ENCODE results near the gene GSN.

Gene GSN

GRCh38 chr9:121259935-121260334 is 8.0 kb upstream of the GSN start:
- Histone ChIP-seq H3K4me3 (no peak overlapping the region), H3K27ac (no peak overlapping the region)
- DNase-seq (ENCODE audit: low spot score) = no peak
- no peak for TF ChIP-seq CTCF (IDR thresholded peaks at IDR 0.05)

GRCh38 chr9:121260457-121261106 is 7.4 kb upstream of the GSN start:
- no peak overlapping the region for H3K27ac ChIP-seq
- H3K4me3 ChIP-seq = no peak overlapping the region
- TF ChIP-seq CTCF (IDR thresholded peaks at IDR 0.05) = no peak
- DNase-seq (ENCODE audit: low spot score) = no peak

- H3K27ac ChIP-seq = no peak overlapping the region
- no peak for DNase-seq (ENCODE audit: low spot score)
- no peak for TF ChIP-seq CTCF (IDR thresholded peaks at IDR 0.05)
- no peak overlapping the region for H3K4me3 ChIP-seq
These were observed 6.9 kb upstream of the GSN start for GRCh38 chr9:121261107-121261460.

GRCh38 chr9:121261755-121262154 is 6.2 kb upstream of the GSN start:
- DNase-seq (ENCODE audit: low spot score) = no peak
- TF ChIP-seq CTCF (IDR thresholded peaks at IDR 0.05) = no peak
- H3K4me3 ChIP-seq = no peak overlapping the region
- no peak overlapping the region for H3K27ac ChIP-seq

GRCh38 chr9:121262423-121262822 is 5.5 kb upstream of the GSN start:
- no peak overlapping the region for H3K27ac ChIP-seq
- no peak for TF ChIP-seq CTCF (IDR thresholded peaks at IDR 0.05)
- H3K4me3 ChIP-seq = no peak overlapping the region
- DNase-seq (ENCODE audit: low spot score) = no peak

GRCh38 chr9:121262953-121263352 is 5.0 kb upstream of the GSN start:
- no peak overlapping the region for H3K4me3 ChIP-seq
- no peak overlapping the region for H3K27ac ChIP-seq
- no peak for TF ChIP-seq CTCF (IDR thresholded peaks at IDR 0.05)
- DNase-seq (ENCODE audit: low spot score) = no peak

- DNase-seq (ENCODE audit: low spot score) = no peak
- Histone ChIP-seq H3K27ac (peak overlapping the region in 1 of 2 donors; percentile 23), H3K4me3 (no peak overlapping the region)
- no peak for TF ChIP-seq CTCF (IDR thresholded peaks at IDR 0.05)
These were observed 1.6 kb upstream of the GSN start for GRCh38 chr9:121266356-121266755.

Measured in coronary artery (tissue), 2 donors.